Prostate gland (tissue), 2 donors: ENCODE data around the gene SNX25. TPM values are rescaled to one million over a fixed set of nuclear protein-coding genes. Genes with fewer than 3 reads are reported as not detected.

Experiments
- DNase-seq: peaks from one replicate; pipeline ENCODE4 v3.0.0-alpha.2; 2019; ENCODE audit warnings: low spot score
- H3K27ac ChIP-seq, 2 donors: fragments of 200-600 bp; sonication (generic); 2 replicates each; pipeline ENCODE4 v1.5.1; 2017 to 2019
- H3K27me3 ChIP-seq: fragments of 200-600 bp; sonication (generic); replicated peaks from 2 replicates; pipeline ENCODE4 v1.5.1; 2019; ENCODE audit not compliant: insufficient read depth
- H3K36me3 ChIP-seq, 2 donors: fragments of 200-600 bp; sonication (generic); 1 replicate in 1 of 2; 2 replicates in 1 of 2; pipeline versions ENCODE4 v1.5.1 to v1.8.1; 2017 to 2019
- H3K4me1 ChIP-seq: fragments of 200-600 bp; sonication (generic); replicated peaks from 2 replicates; pipeline ENCODE4 v1.5.1; 2019
- H3K4me3 ChIP-seq, 2 donors: fragments of 200-600 bp; sonication (generic); 2 replicates each; pipeline ENCODE4 v1.5.1; 2017 to 2019
- H3K9me3 ChIP-seq: fragments of 200-600 bp; sonication (generic); 2 replicates; pipeline ENCODE4 v1.5.1; 2017
- CTCF ChIP-seq, 4 experiments: fragments of 200-600 bp in 2 of 4; fragments of 450-650 bp in 2 of 4; sonication (generic) in 2 of 4; IDR thresholded peaks; 1 replicate in 3 of 4; 2 replicates in 1 of 4; pipeline ENCODE4 v1.5.1; 2016 to 2019; ENCODE audit warnings: antibody characterized with exemption in 4 of 4, mild to moderate bottlenecking in 2 of 4, moderate library complexity in 2 of 4
- POLR2A ChIP-seq: fragments of 450-650 bp; IDR thresholded peaks from one replicate; pipeline ENCODE4 v1.6.1; 2016; ENCODE audit warnings: antibody characterized with exemption, mild to moderate bottlenecking
- POLR2AphosphoS5 ChIP-seq: sonication (generic); formaldehyde crosslinking; IDR thresholded peaks from one replicate; pipeline ENCODE4 v1.6.1; 2017; ENCODE audit warnings: antibody characterized with exemption
- WGBS: methylation state at CpG from one replicate; pipeline ENCODE4 v1.1.5; 2018; 5-methylcytosine and 5-hydroxymethylcytosine counted together
- intact Hi-C: fragments of 100-400 bp; cut with DNase I; formaldehyde crosslinking; loops from one replicate; pipeline ENCODE4 v1.14.2; 2022
- total RNA-seq, 2 donors: library from RNA; depleted of rRNA; stranded (reverse); fragments of >200 nt; gene quantifications; one replicate each; pipeline ENCODE4 v1.1.0, GENCODE V29; 2016

The SNX25 gene
- total RNA-seq, 2 donors from 2014 or later = 26.4 to 49.5 TPM

GRCh38 chr4:185344743-185345538 lies 135.5 kb downstream of the SNX25 start:
- Histone ChIP-seq H3K4me1 (no peaks in the 10 kb centered on the region), H3K27ac (peak overlapping the region in 1 of 2 donors; percentile 22), H3K9me3 (no peaks in the 10 kb centered on the region), H3K4me3 (no peak overlapping the region), H3K27me3 (no peaks in the 10 kb centered on the region), H3K36me3 (no peaks in the 10 kb centered on the region)
- DNase-seq = no peak
- intact Hi-C loops = no loop called here
- no peak for TF ChIP-seq POLR2AphosphoS5
- TF ChIP-seq POLR2A = no peak
- TF ChIP-seq CTCF (IDR thresholded peaks at IDR 0.05) = no peak
- 72% methylated on average over 6 of the region's 6 CpGs for WGBS

- H3K36me3 ChIP-seq = no peaks in the 10 kb centered on the region
- no peaks in the 10 kb centered on the region for H3K4me1 ChIP-seq
- H3K27me3 ChIP-seq = no peaks in the 10 kb centered on the region
- H3K27ac ChIP-seq = peak overlapping the region in 1 of 2 donors; percentile 41
- no peak overlapping the region for H3K4me3 ChIP-seq
- WGBS = 80% methylated on average over 14 of the region's 14 CpGs
- TF ChIP-seq POLR2AphosphoS5 (no peak), POLR2A (no peak), CTCF (IDR thresholded peaks at IDR 0.05) (no peak)
- H3K9me3 ChIP-seq = no peaks in the 10 kb centered on the region
- intact Hi-C loops = no loop called here
- no peak for DNase-seq
Observed at GRCh38 chr4:185346975-185347601, 137.7 kb downstream of the SNX25 start.

GRCh38 chr4:185351691-185352090 lies 142.3 kb downstream of the SNX25 start:
- 86% methylated on average over 13 of the region's 13 CpGs for WGBS
- TF ChIP-seq POLR2A (no peak), CTCF (IDR thresholded peaks at IDR 0.05) (no peak)
- Histone ChIP-seq H3K9me3 (no peaks in the 10 kb centered on the region), H3K4me1 (no peaks in the 10 kb centered on the region), H3K27ac (peak overlapping the region in 1 of 2 donors; percentile 28), H3K27me3 (no peaks in the 10 kb centered on the region), H3K36me3 (no peaks in the 10 kb centered on the region), H3K4me3 (no peak overlapping the region)
- intact Hi-C loops = no loop called here
- DNase-seq = no peak

- H3K27ac ChIP-seq = peak overlapping the region in 1 of 2 donors; percentile 28
- intact Hi-C loops = no loop called here
- H3K27me3 ChIP-seq = no peaks in the 10 kb centered on the region
- TF ChIP-seq CTCF (IDR thresholded peaks at IDR 0.05) = no peak
- no peak for TF ChIP-seq POLR2A
- no peaks in the 10 kb centered on the region for H3K36me3 ChIP-seq
- WGBS = 89% methylated on average over 7 of the region's 7 CpGs
- no peaks in the 10 kb centered on the region for H3K9me3 ChIP-seq
- no peaks in the 10 kb centered on the region for H3K4me1 ChIP-seq
- no peak for DNase-seq
- no peak overlapping the region for H3K4me3 ChIP-seq
Observed at GRCh38 chr4:185352202-185352601, 142.8 kb downstream of the SNX25 start.

DNA sequence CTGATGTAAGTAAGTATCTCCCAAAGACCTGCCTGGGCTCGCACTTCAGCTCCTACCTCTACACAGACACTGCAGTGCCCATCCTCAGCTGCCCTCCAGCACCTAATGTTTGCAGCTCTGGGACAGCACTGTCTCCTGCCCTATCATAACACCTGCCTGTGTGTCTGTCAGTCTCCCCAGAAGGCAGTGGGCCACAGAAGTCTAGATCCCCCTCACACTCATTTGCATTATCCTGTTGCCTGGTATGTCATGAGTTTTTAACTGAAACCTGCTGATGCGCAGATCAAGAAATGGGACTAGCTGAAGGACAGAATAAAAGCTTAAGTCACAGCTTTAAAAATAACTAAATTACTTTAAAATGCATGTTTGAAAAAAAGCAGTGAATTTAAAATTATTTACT lies 143.3 kb downstream of the SNX25 start:
- no peaks in the 10 kb centered on the region for H3K27me3 ChIP-seq
- peak overlapping the region in 1 of 2 donors; percentile 28 for H3K27ac ChIP-seq
- no peaks in the 10 kb centered on the region for H3K4me1 ChIP-seq
- no peak for DNase-seq
- TF ChIP-seq POLR2AphosphoS5 (no peak), POLR2A (no peak), CTCF (IDR thresholded peaks at IDR 0.05) (no peak)
- H3K9me3 ChIP-seq = no peaks in the 10 kb centered on the region
- H3K4me3 ChIP-seq = no peak overlapping the region
- 95% methylated on average over 2 of the region's 2 CpGs for WGBS
- no peaks in the 10 kb centered on the region for H3K36me3 ChIP-seq
- intact Hi-C loops = no loop called here
